Smooth muscle cell (in vitro differentiated cells): ENCODE data around the gene HYDIN. TPM values are rescaled to one million over a fixed set of nuclear protein-coding genes. Genes with fewer than 3 reads are reported as not detected.
"Not testable (repeated sequence)": the region's sequence is repeated elsewhere in the genome, so short reads cannot be mapped to it uniquely, and the experiment has no call there.

Experiments used
- DNase-seq: peaks from one replicate; lab custom pipeline; 2025; ENCODE audit not compliant: unreplicated experiment; lab: John Stamatoyannopoulos, UW
- H2AFZ ChIP-seq: fragments of 200-600 bp; sonication (generic); 2 replicates; pipeline ENCODE4 v1.6.0; 2016; ENCODE audit warnings: antibody characterized with exemption, low read depth, mild to moderate bottlenecking
- H3F3A ChIP-seq: fragments of 200-600 bp; sonication (generic); 2 replicates; pipeline ENCODE4 v1.6.0; 2017; ENCODE audit warnings: antibody characterized with exemption, low read depth
- H3K27ac ChIP-seq: fragments of 200-600 bp; sonication (generic); 2 replicates; pipeline ENCODE4 v1.5.1; 2016; ENCODE audit warnings: low read depth, mild to moderate bottlenecking
- H3K27me3 ChIP-seq: fragments of 200-600 bp; sonication (generic); 2 replicates; pipeline ENCODE4 v1.6.1; 2016; ENCODE audit warnings: low read depth, mild to moderate bottlenecking
- H3K36me3 ChIP-seq: fragments of 200-600 bp; sonication (generic); 2 replicates; pipeline ENCODE4 v1.5.1; 2016; ENCODE audit warnings: low read depth
- H3K4me1 ChIP-seq: fragments of 200-600 bp; sonication (generic); 2 replicates; pipeline ENCODE4 v1.5.1; 2016; ENCODE audit warnings: low read depth
- H3K4me2 ChIP-seq: fragments of 200-600 bp; sonication (generic); 2 replicates; pipeline ENCODE4 v1.6.0; 2016; ENCODE audit warnings: mild to moderate bottlenecking
- H3K4me3 ChIP-seq: fragments of 200-600 bp; sonication (generic); 2 replicates; pipeline ENCODE4 v1.5.1; 2016; ENCODE audit warnings: mild to moderate bottlenecking
- H3K79me2 ChIP-seq: fragments of 200-600 bp; sonication (generic); 2 replicates; pipeline ENCODE4 v1.6.0; 2016; ENCODE audit warnings: low read depth, mild to moderate bottlenecking
- H3K9ac ChIP-seq: fragments of 200-600 bp; sonication (generic); 2 replicates; pipeline ENCODE4 v1.6.0; 2016; ENCODE audit warnings: low read depth
- H3K9me3 ChIP-seq: fragments of 200-600 bp; sonication (generic); replicated peaks from 2 replicates; pipeline ENCODE4 v1.5.1; 2016; ENCODE audit warnings: low read depth
- H4K20me1 ChIP-seq: fragments of 200-600 bp; sonication (generic); 2 replicates; pipeline ENCODE4 v1.6.0; 2016; ENCODE audit warnings: low read depth
- WGBS: methylation state at CpG from one replicate; pipeline ENCODE4 v1.1.7; 2016; ENCODE audit warnings: low lambda C conversion rate; 5-methylcytosine and 5-hydroxymethylcytosine counted together
- polyA plus RNA-seq: library from polyadenylated mRNA; unstranded; fragments of >200 nt; fragmentation: Nextera tagmentation; extraction: Ambion mirVana; gene quantifications from 2 replicates; pipeline ENCODE4 v1.2.1, GENCODE V29; 2016
- total RNA-seq: library from RNA; depleted of rRNA; stranded (reverse); fragments of >200 nt; gene quantifications from 2 replicates; pipeline ENCODE4 v1.2.3, GENCODE V29; 2014

The HYDIN gene
- total and polyA plus RNA-seq, 2 experiments from 2014 or later = 0.41 to 0.45 TPM

DNA sequence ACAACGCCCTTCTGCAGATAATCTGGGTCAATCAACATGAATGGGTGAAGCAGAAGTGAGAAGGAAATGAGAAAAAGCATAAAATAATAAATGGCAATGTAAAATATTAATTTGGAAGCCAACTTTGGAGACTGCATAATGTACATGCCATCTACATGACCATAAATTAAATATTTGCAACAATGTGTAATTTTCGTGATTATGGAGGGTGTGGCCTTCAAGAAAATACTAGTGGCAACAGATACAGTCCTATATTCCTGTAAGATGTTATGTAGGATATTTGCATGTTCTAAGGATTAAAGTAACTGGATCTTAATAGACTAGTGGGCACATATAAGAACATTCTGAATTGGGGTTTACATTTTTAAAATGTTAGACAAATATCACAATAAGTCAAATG, 78.9 kb downstream of the HYDIN start:
- H3K9ac ChIP-seq, H3K4me1 ChIP-seq, H3K79me2 ChIP-seq, H3K9me3 ChIP-seq, H3K36me3 ChIP-seq, H3F3A ChIP-seq, H2AFZ ChIP-seq, H3K4me3 ChIP-seq, DNase-seq, H4K20me1 ChIP-seq, H3K27me3 ChIP-seq, H3K27ac ChIP-seq, H3K4me2 ChIP-seq: not testable (repeated sequence)
- WGBS = 88% methylated on average over 1 of the region's 2 CpGs

DNA sequence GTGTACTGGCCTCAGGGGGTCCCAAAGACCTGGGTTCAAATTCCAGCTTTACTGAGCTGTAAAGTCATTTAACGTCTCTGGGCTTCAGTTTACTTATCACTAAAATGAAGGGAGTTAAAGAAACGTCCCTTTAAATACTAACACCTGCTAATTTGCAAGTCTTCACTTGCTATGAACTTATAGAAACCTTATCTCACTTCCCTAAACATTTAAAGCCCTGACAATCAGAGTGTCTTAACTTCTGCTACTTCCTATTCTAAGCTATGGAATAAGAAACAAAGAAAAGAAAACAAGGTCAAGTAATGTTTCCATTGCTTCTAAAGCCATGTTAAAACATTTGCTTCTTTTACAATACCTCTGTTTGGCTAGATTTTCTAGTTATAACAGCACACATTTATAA, 87.3 kb downstream of the HYDIN start:
- H3F3A ChIP-seq, H2AFZ ChIP-seq, H4K20me1 ChIP-seq, DNase-seq, H3K9ac ChIP-seq, H3K9me3 ChIP-seq, H3K27me3 ChIP-seq, H3K79me2 ChIP-seq, H3K4me1 ChIP-seq, H3K4me2 ChIP-seq, H3K4me3 ChIP-seq, H3K27ac ChIP-seq, H3K36me3 ChIP-seq: not testable (repeated sequence)
- WGBS = 70% methylated on average over 1 of the region's 2 CpGs

- H3K9ac ChIP-seq, H3K4me2 ChIP-seq, H3K4me3 ChIP-seq, H2AFZ ChIP-seq, H3K4me1 ChIP-seq, DNase-seq, H3K36me3 ChIP-seq, H4K20me1 ChIP-seq, H3K9me3 ChIP-seq, H3K27ac ChIP-seq, H3F3A ChIP-seq, H3K27me3 ChIP-seq, H3K79me2 ChIP-seq: not testable (repeated sequence)
- 100% methylated on average over 1 of the region's 3 CpGs for WGBS
Measured at GRCh38 chr16:71110565-71110964, 120.0 kb downstream of the HYDIN start.

- H3K27me3 ChIP-seq, H3K4me1 ChIP-seq, H3K4me2 ChIP-seq, H2AFZ ChIP-seq, H3K9ac ChIP-seq, H3K79me2 ChIP-seq, H3K9me3 ChIP-seq, H4K20me1 ChIP-seq, H3K36me3 ChIP-seq, H3K27ac ChIP-seq, H3K4me3 ChIP-seq, DNase-seq, H3F3A ChIP-seq: not testable (repeated sequence)
- WGBS = 88% methylated on average over 1 of the region's 3 CpGs
Measured at GRCh38 chr16:71109656-71110208, 120.8 kb downstream of the HYDIN start.

DNA sequence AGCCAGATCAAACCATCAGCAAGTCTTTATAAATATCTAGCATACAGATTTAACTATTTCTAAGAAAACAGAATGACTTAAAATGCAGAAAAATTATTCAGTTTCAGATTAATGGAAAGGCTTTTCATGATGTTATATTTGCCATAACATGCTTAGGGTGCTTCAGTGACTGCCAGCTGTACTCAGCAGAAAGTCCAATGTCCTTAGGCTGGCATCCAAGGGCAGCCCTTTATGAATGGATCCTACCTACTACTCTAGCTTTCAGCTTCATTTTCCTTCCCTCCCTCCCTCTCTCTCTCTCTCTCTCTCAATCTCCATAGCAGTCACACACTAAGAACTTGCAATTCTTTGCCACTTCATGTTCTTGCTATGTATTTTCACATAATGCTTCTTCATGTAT, 124.6 kb downstream of the HYDIN start:
- H3K79me2 ChIP-seq, H3K4me3 ChIP-seq, H4K20me1 ChIP-seq, H3K9ac ChIP-seq, H3K4me1 ChIP-seq, H3K4me2 ChIP-seq, H3K9me3 ChIP-seq, H2AFZ ChIP-seq, H3K27ac ChIP-seq, H3F3A ChIP-seq, H3K36me3 ChIP-seq, DNase-seq, H3K27me3 ChIP-seq: not testable (repeated sequence)

DNA sequence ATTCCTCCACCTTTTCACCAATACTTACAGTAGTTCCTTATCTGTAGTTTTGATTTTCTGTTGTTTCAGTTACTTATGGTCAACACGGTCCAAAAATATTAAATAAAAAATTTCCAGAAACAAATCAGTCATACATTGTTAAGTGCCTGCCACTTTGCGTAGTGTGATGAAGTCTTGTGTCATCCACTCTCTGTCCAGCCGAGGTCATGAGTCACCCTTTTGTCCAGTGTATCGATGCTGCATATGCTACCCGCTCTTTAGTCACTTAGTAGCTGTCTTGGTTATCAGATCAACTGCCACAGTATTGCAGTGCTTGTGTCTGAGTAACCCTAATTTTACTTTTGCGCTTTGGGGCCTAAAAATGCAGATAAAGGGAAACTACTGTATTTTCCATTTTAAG, 146.9 kb downstream of the HYDIN start:
- not testable (repeated sequence) for H3K79me2 ChIP-seq, H3K4me3 ChIP-seq
- WGBS = 72% methylated on average over 5 of the region's 6 CpGs

DNA sequence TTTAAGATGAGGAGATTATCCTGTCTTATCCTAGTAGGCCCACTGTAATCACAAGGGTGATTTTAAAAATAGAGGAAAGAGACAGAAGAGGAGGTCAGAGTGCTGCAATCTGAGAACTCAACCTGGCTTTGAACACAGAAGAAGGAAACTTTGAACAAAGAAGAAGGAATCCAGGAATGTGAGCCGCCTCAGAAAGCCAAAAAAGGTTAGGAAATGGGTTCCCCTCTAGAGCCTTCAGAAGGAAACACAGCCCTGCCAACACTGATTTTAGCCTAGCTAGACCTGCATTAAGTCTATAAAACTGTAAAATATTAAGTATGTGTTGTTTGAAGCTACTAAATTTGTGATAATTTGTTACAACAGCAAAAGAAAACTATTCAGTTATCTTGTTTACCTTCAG, 149.7 kb downstream of the HYDIN start:
- not testable (repeated sequence) for DNase-seq, H3K4me1 ChIP-seq, H3K9me3 ChIP-seq, H2AFZ ChIP-seq, H3K4me2 ChIP-seq, H3K36me3 ChIP-seq, H3K4me3 ChIP-seq, H4K20me1 ChIP-seq, H3F3A ChIP-seq, H3K27me3 ChIP-seq, H3K27ac ChIP-seq, H3K9ac ChIP-seq, H3K79me2 ChIP-seq
- WGBS = 42% methylated on average over 1 of the region's 1 CpG

More for the DNA sequence above, 146.9 kb downstream of the HYDIN start:
- H3K9me3 ChIP-seq, H3K27ac ChIP-seq, H3F3A ChIP-seq, DNase-seq, H2AFZ ChIP-seq, H3K4me2 ChIP-seq, H3K27me3 ChIP-seq, H3K9ac ChIP-seq, H3K36me3 ChIP-seq, H3K4me1 ChIP-seq, H4K20me1 ChIP-seq: not testable (repeated sequence)

DNA sequence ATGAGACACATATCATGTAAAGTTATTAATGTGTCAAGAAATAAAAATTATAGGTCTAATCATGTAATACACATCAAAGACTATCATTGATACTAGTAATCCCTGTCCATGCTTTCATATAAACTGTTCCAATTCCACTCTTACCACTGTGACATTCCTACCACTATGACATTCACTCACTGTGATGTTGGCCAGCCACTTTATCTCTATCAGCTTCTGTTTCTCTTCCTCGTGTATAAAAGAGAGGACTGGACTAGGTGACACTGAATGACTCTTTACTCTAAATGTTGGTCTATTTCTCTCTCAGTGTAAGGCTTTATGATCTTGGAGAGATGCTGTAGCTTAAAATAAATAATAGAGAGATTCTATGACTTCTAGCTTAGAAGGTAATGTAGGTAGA, 150.3 kb downstream of the HYDIN start:
- H3K4me2 ChIP-seq, H3F3A ChIP-seq, H3K36me3 ChIP-seq, H3K4me3 ChIP-seq, H3K79me2 ChIP-seq, H2AFZ ChIP-seq, H3K4me1 ChIP-seq, H3K27me3 ChIP-seq, H4K20me1 ChIP-seq, DNase-seq, H3K27ac ChIP-seq, H3K9ac ChIP-seq, H3K9me3 ChIP-seq: not testable (repeated sequence)
- WGBS = 45% methylated on average over 1 of the region's 1 CpG

DNA sequence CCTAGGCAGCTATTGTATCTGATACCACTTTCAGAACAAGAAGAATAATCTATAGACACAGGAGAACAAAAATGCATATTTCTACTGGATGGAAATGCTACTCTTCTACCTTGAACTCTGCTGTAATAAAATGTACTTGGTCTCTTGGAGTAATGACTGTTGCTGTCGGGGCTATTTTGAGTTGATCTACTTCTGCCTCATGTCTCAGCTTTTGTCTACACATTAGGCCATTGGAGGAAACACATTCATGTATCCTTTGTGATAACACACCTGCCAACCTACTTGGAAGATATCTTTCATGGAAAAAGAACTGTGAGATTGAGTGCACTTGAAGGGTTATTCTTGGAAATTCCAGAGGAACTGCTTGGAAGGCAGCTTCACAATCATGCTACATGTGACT, 159.9 kb downstream of the HYDIN start:
- H2AFZ ChIP-seq, H3F3A ChIP-seq, H3K9me3 ChIP-seq, H3K4me3 ChIP-seq, H3K27me3 ChIP-seq, H3K27ac ChIP-seq, H3K79me2 ChIP-seq, H3K4me1 ChIP-seq, H3K9ac ChIP-seq, DNase-seq, H3K36me3 ChIP-seq, H4K20me1 ChIP-seq, H3K4me2 ChIP-seq: not testable (repeated sequence)
- no CpG with 5 or more reads among the region's 1 CpG for WGBS
